Right lobe of liver (tissue), 4 donors: ENCODE data around the gene IRF2.

Experiments
- POLR2A ChIP-seq: fragments of 450-650 bp; IDR thresholded peaks from one replicate; pipeline ENCODE4 v1.6.1; 2017; ENCODE audit warnings: antibody characterized with exemption, mild to moderate bottlenecking
- TF ChIP-seq, protein P1 (sequence below), 4 donors: fragments of 200-600 bp in 3 of 4; fragments of 450-650 bp in 1 of 4; IDR thresholded peaks; one replicate each; pipeline versions ENCODE4 v1.5.1 to v1.8.0; 2016 to 2022; ENCODE audit warnings: antibody characterized with exemption in 4 of 4, mild to moderate bottlenecking in 2 of 4
- donor health status: DM: no; HTN: no; CAD: no.
- donor health status: DM: no; HTN: no; CAD: no.
- donor health status: DM: no; HTN: yes; CAD: no.

DNA sequence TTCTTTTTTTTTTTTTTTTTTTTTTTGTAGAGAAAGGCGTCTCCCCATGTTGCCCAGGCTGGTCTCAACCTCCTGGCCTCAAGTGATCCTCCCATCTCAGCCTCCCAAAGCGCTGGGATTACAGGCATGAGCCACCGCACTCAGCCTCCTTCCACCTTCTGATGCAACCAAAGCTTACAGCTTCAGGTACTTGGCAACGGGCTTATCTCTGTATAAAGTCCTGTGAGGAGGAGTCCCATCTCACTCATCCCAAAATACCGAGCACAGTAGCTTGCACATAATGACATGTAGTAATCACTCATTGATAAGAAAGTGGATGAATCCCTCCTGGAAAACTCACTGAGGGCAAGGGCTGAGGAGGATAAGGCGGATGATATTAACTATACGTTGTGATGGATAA lies 19.1 kb downstream of the IRF2 start:
- TF ChIP-seq, protein P1, sequence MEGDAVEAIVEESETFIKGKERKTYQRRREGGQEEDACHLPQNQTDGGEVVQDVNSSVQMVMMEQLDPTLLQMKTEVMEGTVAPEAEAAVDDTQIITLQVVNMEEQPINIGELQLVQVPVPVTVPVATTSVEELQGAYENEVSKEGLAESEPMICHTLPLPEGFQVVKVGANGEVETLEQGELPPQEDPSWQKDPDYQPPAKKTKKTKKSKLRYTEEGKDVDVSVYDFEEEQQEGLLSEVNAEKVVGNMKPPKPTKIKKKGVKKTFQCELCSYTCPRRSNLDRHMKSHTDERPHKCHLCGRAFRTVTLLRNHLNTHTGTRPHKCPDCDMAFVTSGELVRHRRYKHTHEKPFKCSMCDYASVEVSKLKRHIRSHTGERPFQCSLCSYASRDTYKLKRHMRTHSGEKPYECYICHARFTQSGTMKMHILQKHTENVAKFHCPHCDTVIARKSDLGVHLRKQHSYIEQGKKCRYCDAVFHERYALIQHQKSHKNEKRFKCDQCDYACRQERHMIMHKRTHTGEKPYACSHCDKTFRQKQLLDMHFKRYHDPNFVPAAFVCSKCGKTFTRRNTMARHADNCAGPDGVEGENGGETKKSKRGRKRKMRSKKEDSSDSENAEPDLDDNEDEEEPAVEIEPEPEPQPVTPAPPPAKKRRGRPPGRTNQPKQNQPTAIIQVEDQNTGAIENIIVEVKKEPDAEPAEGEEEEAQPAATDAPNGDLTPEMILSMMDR (IDR thresholded peaks at IDR 0.05) = no peak
- TF ChIP-seq POLR2A = no peak
